NOMO-1 treated with dmso at 0.1 percent for 144 hours (cell line): ENCODE data around the gene SSUH2.
"Not testable (repeated sequence)": the region's sequence is repeated elsewhere in the genome, so short reads cannot be mapped to it uniquely, and the experiment has no call there.

Experiments used
- DNase-seq: peaks from one replicate; lab custom pipeline; 2025; ENCODE audit not compliant: unreplicated experiment; lab: John Stamatoyannopoulos, UW

The SSUH2 gene

GRCh38 chr3:8589880-8590556 lies 54.6 kb downstream of the SSUH2 start:
- no peak for DNase-seq

- no peak for DNase-seq
These were observed 59.9 kb downstream of the SSUH2 start for GRCh38 chr3:8584661-8585060.

- no peak for DNase-seq
These were observed 62.7 kb downstream of the SSUH2 start for GRCh38 chr3:8581806-8582445.

GRCh38 chr3:8581373-8581772 lies 63.2 kb downstream of the SSUH2 start:
- DNase-seq = no peak

GRCh38 chr3:8580434-8580833 lies 64.2 kb downstream of the SSUH2 start:
- not testable (repeated sequence) for DNase-seq

- no peak for DNase-seq
These were observed 64.7 kb downstream of the SSUH2 start for GRCh38 chr3:8579943-8580342.

- no peak for DNase-seq
These were observed 65.5 kb downstream of the SSUH2 start for GRCh38 chr3:8579096-8579495.

- DNase-seq = no peak
These were observed 66.3 kb downstream of the SSUH2 start for GRCh38 chr3:8578282-8578681.

- DNase-seq = no peak
These were observed 67.6 kb downstream of the SSUH2 start for GRCh38 chr3:8576841-8577571.

- no peak for DNase-seq
These were observed 68.2 kb downstream of the SSUH2 start for GRCh38 chr3:8576436-8576835.

- DNase-seq = no peak
These were observed 69.1 kb downstream of the SSUH2 start for GRCh38 chr3:8575364-8576104.

GRCh38 chr3:8574670-8575322 lies 69.8 kb downstream of the SSUH2 start:
- DNase-seq = no peak

GRCh38 chr3:8574040-8574669 lies 70.4 kb downstream of the SSUH2 start:
- no peak for DNase-seq

- no peak for DNase-seq
These were observed 71.2 kb downstream of the SSUH2 start for GRCh38 chr3:8573342-8573926.

- DNase-seq = no peak
These were observed 73.3 kb downstream of the SSUH2 start for GRCh38 chr3:8571256-8571655.
